Tibial nerve (tissue), 3 donors: ENCODE results near the gene ZNF26.

Experiments used
- CTCF ChIP-seq, 5 experiments: fragments of 200-600 bp in 3 of 5; fragments of 450-650 bp in 2 of 5; sonication (generic) in 3 of 5; IDR thresholded peaks; one replicate each; pipeline ENCODE4 v1.5.1; 2016 to 2019; ENCODE audit warnings: antibody characterized with exemption in 5 of 5, mild to moderate bottlenecking in 3 of 5, moderate library complexity in 2 of 5
- POLR2A ChIP-seq, 2 donors: fragments of 450-650 bp; IDR thresholded peaks; one replicate each; pipeline ENCODE4 v1.6.1; 2017; ENCODE audit warnings: antibody characterized with exemption in 2 of 2, mild to moderate bottlenecking in 2 of 2, moderate library complexity in 2 of 2

GRCh38 chr12:132965796-132966195, 20.4 kb upstream of the ZNF26 start:
- TF ChIP-seq CTCF (IDR thresholded peaks at IDR 0.05), result no peak
- TF ChIP-seq POLR2A (IDR thresholded peaks at IDR 0.05), result no peak
